WI38 (cell line): ENCODE measurements around the gene CALHM6.

Experiments used
- H3K4me3 ChIP-seq: 2 replicates; pipeline ENCODE4 v1.5.1; 2011; ENCODE audit warnings: low read depth, mild to moderate bottlenecking, control low read depth, low read length
- CTCF ChIP-seq: IDR thresholded peaks from 2 replicates; pipeline ENCODE4 v1.5.1; 2012; ENCODE audit warnings: low read depth, mild to moderate bottlenecking, control low read depth, low read length

CALHM6 gene

GRCh38 chr6:116475141-116475540 lies 14.0 kb downstream of the CALHM6 start:
- TF ChIP-seq CTCF = no peak
- no peak overlapping the region for H3K4me3 ChIP-seq

GRCh38 chr6:116476002-116476678 lies 15.0 kb downstream of the CALHM6 start:
- no peak for TF ChIP-seq CTCF
- H3K4me3 ChIP-seq = no peak overlapping the region

GRCh38 chr6:116482780-116483179 lies 21.6 kb downstream of the CALHM6 start:
- TF ChIP-seq CTCF = no peak
- no peak overlapping the region for H3K4me3 ChIP-seq

DNA sequence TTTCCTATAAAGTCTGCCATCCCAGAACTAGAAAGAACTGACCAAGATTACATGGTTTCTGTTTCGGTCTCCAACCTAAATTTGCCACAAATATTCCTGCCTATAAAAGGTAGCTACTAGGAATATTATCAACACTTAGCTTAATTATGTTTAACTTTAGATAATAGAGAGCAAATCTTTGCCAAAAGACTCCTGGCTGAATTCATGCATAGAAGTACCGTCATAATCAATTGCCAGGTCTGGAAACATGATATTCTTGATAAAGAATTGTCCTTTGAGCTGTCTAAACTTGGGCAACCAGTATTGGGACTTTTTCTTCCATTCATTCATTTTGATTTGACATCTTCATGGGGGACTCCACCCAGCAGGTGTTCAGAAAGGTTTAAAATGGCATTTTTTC lies 22.4 kb downstream of the CALHM6 start:
- TF ChIP-seq CTCF = no peak
- H3K4me3 ChIP-seq = no peak overlapping the region

DNA sequence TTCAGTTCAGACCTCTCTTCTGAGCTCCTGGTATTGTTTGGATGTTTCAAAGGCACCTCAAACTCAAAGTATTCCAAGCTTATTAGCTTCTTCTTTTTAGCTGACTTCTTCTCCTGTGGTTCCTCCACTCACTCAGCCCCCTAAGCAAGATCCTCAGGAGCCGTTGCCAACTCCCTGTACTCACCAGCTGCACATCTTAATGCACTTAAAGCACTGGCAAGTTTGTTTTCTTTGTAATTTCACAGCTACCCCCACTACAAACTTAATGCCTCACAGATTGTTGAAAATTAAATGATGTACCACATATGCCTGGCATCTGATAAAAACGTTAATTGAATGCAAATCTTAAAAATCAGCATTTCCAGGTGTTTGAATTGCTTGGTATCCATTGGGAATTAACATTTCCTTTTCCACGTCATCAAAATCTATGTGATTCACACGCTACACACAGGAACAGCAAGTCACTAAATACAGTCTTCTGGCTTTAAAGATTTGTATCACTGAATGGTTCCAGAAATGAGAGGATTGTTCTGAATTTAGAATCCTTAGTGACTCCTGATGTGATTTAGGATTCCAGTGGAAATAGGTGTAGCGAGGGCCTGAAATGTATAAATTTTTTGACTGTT lies 24.5 kb downstream of the CALHM6 start:
- H3K4me3 ChIP-seq = no peak overlapping the region
- no peak for TF ChIP-seq CTCF

DNA sequence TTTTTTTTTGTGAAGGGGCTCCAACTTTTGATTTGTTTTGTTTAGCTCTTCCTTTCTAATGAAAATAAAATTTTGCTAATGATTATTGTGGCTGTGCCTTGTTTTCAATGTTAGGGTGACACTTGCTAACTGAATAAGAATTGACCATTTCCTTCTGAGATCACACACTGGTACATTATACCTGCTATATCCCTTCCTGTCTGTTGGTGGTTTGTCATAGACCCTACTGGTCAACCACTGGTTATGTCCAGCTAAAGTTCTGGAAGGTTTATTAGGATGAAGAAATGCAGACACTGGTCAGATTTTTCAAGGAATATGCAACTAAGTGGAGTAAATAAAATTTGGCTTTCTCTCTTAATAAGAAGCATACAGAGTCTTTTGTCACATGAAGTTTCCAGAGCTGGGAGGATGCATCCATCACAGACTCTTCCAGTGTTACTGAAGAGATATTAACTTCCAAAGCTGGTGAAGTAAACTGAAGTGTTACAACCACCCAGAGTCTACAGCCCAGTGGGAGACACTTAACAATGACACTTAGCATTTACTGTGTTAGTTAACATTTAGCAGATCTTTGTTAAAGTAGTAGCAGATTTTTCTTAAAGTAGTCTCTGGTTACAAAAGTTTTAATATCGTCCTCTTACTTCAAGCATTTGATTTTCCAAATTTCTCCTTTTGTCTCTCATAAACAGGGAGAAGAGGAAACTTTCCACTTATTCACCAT lies 30.6 kb downstream of the CALHM6 start:
- TF ChIP-seq CTCF = no peak

More for the DNA sequence above, 30.6 kb downstream of the CALHM6 start:
- H3K4me3 ChIP-seq = no peak overlapping the region
